Measurements from ENCODE around the gene S100A3. TPM values are rescaled to one million over a fixed set of nuclear protein-coding genes. Genes with fewer than 3 reads are reported as not detected.

S100A3 gene
- total and polyA plus RNA-seq, 2 of the 8 experiments (the other 6 are each of a cell fraction or from before 2014, with no cell fraction given) = 0.26 to 0.47 TPM

- no peak overlapping the region for H3K4me2 ChIP-seq (ENCODE audit: insufficient read depth in 1 of 2, low read depth in 2 of 2, low read length in 2 of 2)
Measured at GRCh38 chr1:153550398-153550758, 1.3 kb upstream of the S100A3 start.

More at GRCh38 chr1:153550398-153550758, 1.3 kb upstream of the S100A3 start:
- no peak overlapping the region for H3K18ac ChIP-seq (ENCODE audit: extremely low read depth, low read length)
- 0 out of 2 replicates have a peak overlapping the region, but pooled peaks have one; percentile 61 for H2BK20ac ChIP-seq (ENCODE audit: low read length)
- no peak overlapping the region for H3K56ac ChIP-seq (replicated peaks; ENCODE audit: insufficient read length, low read depth, low read length)
- ChIA-PET CTCF (ENCODE audit: partially characterized antibody) (interaction anchor here (0.7 to 12.9 kb wide), 8 partner anchors 12 to 78 kb away, joined by 3 to 165 read pairs (median 30); partner anchors contain the start of genes S100A1, S100A13, S100A5 and S100A6), POLR2A (ENCODE audit: partially characterized antibody) (interaction anchor here (0.6 to 1.8 kb wide), 7 partner anchors 9 to 440 kb away, joined by 3 to 5 read pairs (median 4); partner anchors contain the start of genes RPS27, S100A5 and S100A6)
- no peak for FAIRE-seq
- no peak overlapping the region for H2AFZ ChIP-seq (ENCODE audit: low read length)
- H2BK15ac ChIP-seq (ENCODE audit: low read length) = no peak overlapping the region
- H3K23ac ChIP-seq (ENCODE audit: insufficient read length) = no peak overlapping the region
- no peak overlapping the region for H3K4me3 ChIP-seq (ENCODE audit: extremely low read depth in 1 of 4, insufficient read depth in 2 of 4, low read depth in 3 of 4, low read length in 4 of 4)
- no peak overlapping the region for H4K91ac ChIP-seq (replicated peaks; ENCODE audit: insufficient read length, low read length)
- 0 out of 2 replicates have a peak overlapping the region, but pooled peaks have one; percentile 44 for H2BK5ac ChIP-seq (ENCODE audit: low read depth, low read length)
- no peak overlapping the region for H2BK12ac ChIP-seq (ENCODE audit: low read depth, low read length)
- no peak for TF ChIP-seq HDAC6 (IDR thresholded peaks at IDR 0.05; ENCODE audit: low read depth, low read length)
- TF ChIP-seq SP1 (IDR thresholded peaks at IDR 0.05; ENCODE audit: low read depth, low read length) = no peak
- no peak for TF ChIP-seq SIN3A (conservative IDR thresholded peaks at IDR 0.05 in 1 of 2, IDR thresholded peaks at IDR 0.05 in 1 of 2; ENCODE audit: low read depth in 1 of 2, low read length in 2 of 2)
- no peak for TF ChIP-seq BRCA1 (IDR thresholded peaks at IDR 0.05; ENCODE audit: low read depth, low read length)
- no peak for TF ChIP-seq FOSL1 (IDR thresholded peaks at IDR 0.05; ENCODE audit: insufficient read depth, low read depth, low read length)
- H3K27ac ChIP-seq (ENCODE audit: low read depth, low read length) = no peak overlapping the region
- peaks cover under 1 to 23% (median 13%) of the 10 kb centered on the region in 4 experiments for H3K4me1 ChIP-seq (replicated peaks in 1 of 4; ENCODE audit: control insufficient read depth in 3 of 4, insufficient read depth in 4 of 4, low read length in 3 of 4)
- WGBS, 2 experiments (ENCODE audit: extremely low coverage in 1 of 2, insufficient coverage in 1 of 2, insufficient read length in 1 of 2, insufficient replicate concordance in 2 of 2, low coverage in 1 of 2, low lambda C conversion rate in 2 of 2, missing lambda C conversion rate in 1 of 2) = 75% methylated on average over 4 of the region's 4 CpGs; no CpG with 5 or more reads in 1 of the 2 experiments
- no peak overlapping the region; the same call in 1 of the 2 replicates for H4K8ac ChIP-seq (ENCODE audit: extremely low read depth, insufficient read depth, low read length)
- no peaks in the 10 kb centered on the region for H3K36me3 ChIP-seq (ENCODE audit: control insufficient read depth in 2 of 4, insufficient read depth in 4 of 4, low read length in 3 of 4)
- no peaks in the 10 kb centered on the region; a peak in 3 of 7 replicates for H3K27me3 ChIP-seq (replicated peaks in 1 of 4; ENCODE audit: control insufficient read depth in 3 of 4, extremely low read depth in 1 of 4, insufficient read depth in 3 of 4, low read length in 3 of 4)
- no peaks in the 10 kb centered on the region for H3K79me2 ChIP-seq (ENCODE audit: control insufficient read depth in 1 of 2, insufficient read depth in 2 of 2, low read length in 2 of 2)
- no peaks in the 10 kb centered on the region for H3K9me3 ChIP-seq (ENCODE audit: insufficient read depth in 2 of 2, low read depth in 1 of 2, low read length in 1 of 2)
- H2AK5ac ChIP-seq (ENCODE audit: low read depth, low read length) = no peak overlapping the region
- no peak overlapping the region for H3K9ac ChIP-seq (replicated peaks in 1 of 4; ENCODE audit: extremely low read depth in 1 of 4, low read depth in 3 of 4, low read length in 3 of 4)
- no peaks in the 10 kb centered on the region for H3K79me1 ChIP-seq (ENCODE audit: low read depth, low read length)
- H2BK120ac ChIP-seq (replicated peaks; ENCODE audit: low read depth, low read length) = no peak overlapping the region
- H3K14ac ChIP-seq (ENCODE audit: insufficient read length) = no peak overlapping the region
- no peak for DNase-seq (ENCODE audit: low read depth in 1 of 2, low spot score in 2 of 2)
- no peaks in the 10 kb centered on the region for H4K20me1 ChIP-seq (replicated peaks in 1 of 2; ENCODE audit: control insufficient read depth in 1 of 2, insufficient read depth in 2 of 2, low read length in 2 of 2)
- H3K4ac ChIP-seq (replicated peaks; ENCODE audit: insufficient read length, low read depth, low read length) = no peak overlapping the region
- no peak overlapping the region for H4K5ac ChIP-seq (ENCODE audit: insufficient read length, low read depth, low read length)
- H3K23me2 ChIP-seq (ENCODE audit: low read depth, low read length) = peaks cover under 1% of the 10 kb centered on the region

All from H1 (cell line).